DOHH2 (cell line): ENCODE measurements around the gene CTNNBIP1.

Experiments
- H3F3A ChIP-seq: fragments of 200-600 bp; sonication (generic), shearing (Covaris generic); 2 replicates; pipeline ENCODE4 v1.6.0; 2016; ENCODE audit warnings: antibody characterized with exemption, mild to moderate bottlenecking; ENCODE audit not compliant: control insufficient read depth, insufficient read depth
- H3K27ac ChIP-seq: fragments of 200-600 bp; sonication (generic); 2 replicates; pipeline ENCODE4 v1.5.1; 2014; ENCODE audit warnings: low read depth, mild to moderate bottlenecking, low read length, moderate library complexity
- H3K27me3 ChIP-seq: fragments of 200-600 bp; sonication (generic); 2 replicates; pipeline ENCODE4 v1.6.1; 2014; ENCODE audit warnings: mild to moderate bottlenecking, low read length, mixed read lengths; ENCODE audit not compliant: control insufficient read depth
- H3K36me3 ChIP-seq: fragments of 200-600 bp; sonication (generic); 2 replicates; pipeline ENCODE4 v1.6.1; 2014; ENCODE audit warnings: mild to moderate bottlenecking, low read length, moderate library complexity, mixed read lengths; ENCODE audit not compliant: control insufficient read depth
- H3K4me1 ChIP-seq: fragments of 200-600 bp; sonication (generic); 2 replicates; pipeline ENCODE4 v1.6.1; 2014; ENCODE audit warnings: mild to moderate bottlenecking, low read length, mixed read lengths; ENCODE audit not compliant: control insufficient read depth
- H3K4me2 ChIP-seq: fragments of 200-600 bp; sonication (generic); 2 replicates; pipeline ENCODE4 v1.6.0; 2014; ENCODE audit warnings: mild to moderate bottlenecking, low read length, moderate library complexity
- H3K4me3 ChIP-seq: fragments of 200-600 bp; sonication (generic); 2 replicates; pipeline ENCODE4 v1.5.1; 2014; ENCODE audit warnings: mild to moderate bottlenecking, low read length, mixed read lengths
- H3K79me2 ChIP-seq: fragments of 200-600 bp; sonication (generic); 2 replicates; pipeline ENCODE4 v1.6.1; 2014; ENCODE audit warnings: mild to moderate bottlenecking, low read length, mixed read lengths; ENCODE audit not compliant: control insufficient read depth
- H3K9me2 ChIP-seq: fragments of 200-600 bp; sonication (generic); replicated peaks from 2 replicates; pipeline ENCODE4 v1.6.1; 2014; ENCODE audit warnings: mild to moderate bottlenecking, low read length, mixed read lengths; ENCODE audit not compliant: control insufficient read depth
- H3K9me3 ChIP-seq: fragments of 200-600 bp; sonication (generic); 2 replicates; pipeline ENCODE4 v1.6.1; 2014; ENCODE audit warnings: antibody characterized with exemption, low read length, mixed read lengths; ENCODE audit not compliant: control insufficient read depth, insufficient read depth
- H4K20me1 ChIP-seq: fragments of 200-600 bp; sonication (generic); 2 replicates; pipeline ENCODE4 v1.6.0; 2014; ENCODE audit warnings: low read depth, mild to moderate bottlenecking, antibody characterized with exemption, low read length, moderate library complexity; ENCODE audit not compliant: control insufficient read depth, insufficient read depth
- EZH2phosphoT487 ChIP-seq: fragments of 200-600 bp; sonication (generic); IDR thresholded peaks from 2 replicates; pipeline ENCODE4 v1.6.1; 2017; ENCODE audit warnings: borderline replicate concordance, mild to moderate bottlenecking, antibody characterized with exemption, low read length, moderate library complexity, mixed read lengths
- TF ChIP-seq, protein P1 (sequence below): fragments of 200-600 bp; sonication (generic); IDR thresholded peaks from one replicate; pipeline ENCODE4 v1.5.1; 2014; ENCODE audit warnings: antibody characterized with exemption, mild to moderate bottlenecking, low read depth, low read length; ENCODE audit not compliant: poor library complexity, severe bottlenecking

CTNNBIP1 gene

DNA sequence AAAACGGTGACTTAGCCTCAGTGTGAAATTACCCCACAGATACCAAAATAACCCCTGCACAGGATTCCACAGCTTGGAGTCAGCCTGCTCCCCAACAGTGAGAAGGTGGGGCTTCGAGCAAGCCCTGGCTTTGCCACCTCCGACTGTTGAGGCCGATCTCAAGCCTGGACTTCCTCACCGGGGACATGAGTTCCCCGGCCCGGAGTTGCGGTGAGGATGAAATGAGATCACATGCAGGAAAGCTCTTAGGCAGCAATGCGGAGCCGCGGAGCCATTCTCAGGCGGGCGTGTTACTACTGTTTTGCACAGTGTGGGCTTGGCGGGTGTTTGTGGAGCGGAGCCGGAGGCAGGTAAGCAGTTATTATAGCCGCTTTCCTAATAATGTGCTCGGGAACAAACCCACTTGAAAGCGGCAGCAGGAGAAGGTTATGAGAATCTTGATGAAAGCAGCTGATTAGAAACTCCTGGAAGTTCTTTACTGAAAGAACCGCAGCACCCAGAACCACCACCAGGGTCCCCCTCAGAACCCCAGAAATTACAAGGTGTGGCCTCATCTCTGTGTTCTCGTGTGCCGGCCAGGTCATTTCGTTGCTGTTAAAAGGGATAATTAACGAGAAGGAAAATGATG, 82.4 kb downstream of the CTNNBIP1 start:
- H3K36me3 ChIP-seq: peaks cover 8% of the 10 kb centered on the region
- H3K9me3 ChIP-seq: no peaks in the 10 kb centered on the region
- no peaks in the 10 kb centered on the region for H3K27me3 ChIP-seq
- H3K79me2 ChIP-seq: peaks cover 8% of the 10 kb centered on the region
- H3K9me2 ChIP-seq: no peaks in the 10 kb centered on the region
- peak overlapping the region; percentile 32 for H3K4me3 ChIP-seq
- TF ChIP-seq, protein P1, sequence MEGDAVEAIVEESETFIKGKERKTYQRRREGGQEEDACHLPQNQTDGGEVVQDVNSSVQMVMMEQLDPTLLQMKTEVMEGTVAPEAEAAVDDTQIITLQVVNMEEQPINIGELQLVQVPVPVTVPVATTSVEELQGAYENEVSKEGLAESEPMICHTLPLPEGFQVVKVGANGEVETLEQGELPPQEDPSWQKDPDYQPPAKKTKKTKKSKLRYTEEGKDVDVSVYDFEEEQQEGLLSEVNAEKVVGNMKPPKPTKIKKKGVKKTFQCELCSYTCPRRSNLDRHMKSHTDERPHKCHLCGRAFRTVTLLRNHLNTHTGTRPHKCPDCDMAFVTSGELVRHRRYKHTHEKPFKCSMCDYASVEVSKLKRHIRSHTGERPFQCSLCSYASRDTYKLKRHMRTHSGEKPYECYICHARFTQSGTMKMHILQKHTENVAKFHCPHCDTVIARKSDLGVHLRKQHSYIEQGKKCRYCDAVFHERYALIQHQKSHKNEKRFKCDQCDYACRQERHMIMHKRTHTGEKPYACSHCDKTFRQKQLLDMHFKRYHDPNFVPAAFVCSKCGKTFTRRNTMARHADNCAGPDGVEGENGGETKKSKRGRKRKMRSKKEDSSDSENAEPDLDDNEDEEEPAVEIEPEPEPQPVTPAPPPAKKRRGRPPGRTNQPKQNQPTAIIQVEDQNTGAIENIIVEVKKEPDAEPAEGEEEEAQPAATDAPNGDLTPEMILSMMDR: peak; percentile 34
- no peak for TF ChIP-seq EZH2phosphoT487
- no peak overlapping the region for H3K27ac ChIP-seq
- no peaks in the 10 kb centered on the region for H4K20me1 ChIP-seq
- peak overlapping the region; percentile 50 for H3K4me2 ChIP-seq
- H3F3A ChIP-seq: peaks cover 24% of the 10 kb centered on the region
- peaks cover 39% of the 10 kb centered on the region for H3K4me1 ChIP-seq

DNA sequence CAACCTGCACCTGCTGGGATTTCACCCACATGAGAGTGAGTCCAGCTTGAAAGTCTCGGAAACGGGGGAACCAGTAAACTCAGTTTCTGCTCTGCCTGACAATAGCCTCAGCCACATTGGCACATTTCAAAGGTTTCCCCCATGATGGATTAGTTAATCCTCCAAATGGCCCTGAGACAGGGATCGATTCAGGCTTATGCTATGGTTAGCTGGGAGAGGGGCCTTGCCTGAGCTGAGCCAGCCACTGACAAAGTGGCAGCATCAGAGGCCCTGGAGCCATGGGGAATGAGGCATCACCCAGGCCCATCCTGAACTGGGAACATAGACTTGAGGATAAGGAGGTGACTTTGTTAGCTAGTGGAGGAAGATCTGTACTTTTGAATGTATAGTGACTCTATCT, 83.5 kb downstream of the CTNNBIP1 start:
- H3K9me2 ChIP-seq: no peaks in the 10 kb centered on the region
- H3K79me2 ChIP-seq: peaks cover 19% of the 10 kb centered on the region
- no peaks in the 10 kb centered on the region for H3K27me3 ChIP-seq
- no peak overlapping the region for H3K27ac ChIP-seq
- H3K4me1 ChIP-seq: peaks cover 44% of the 10 kb centered on the region
- H3K4me2 ChIP-seq: no peak overlapping the region
- H3K4me3 ChIP-seq: no peak overlapping the region
- no peaks in the 10 kb centered on the region for H4K20me1 ChIP-seq
- H3F3A ChIP-seq: peaks cover 24% of the 10 kb centered on the region
- H3K9me3 ChIP-seq: no peaks in the 10 kb centered on the region
- TF ChIP-seq EZH2phosphoT487: no peak
- TF ChIP-seq, protein P1: no peak
- H3K36me3 ChIP-seq: peaks cover 18% of the 10 kb centered on the region

DNA sequence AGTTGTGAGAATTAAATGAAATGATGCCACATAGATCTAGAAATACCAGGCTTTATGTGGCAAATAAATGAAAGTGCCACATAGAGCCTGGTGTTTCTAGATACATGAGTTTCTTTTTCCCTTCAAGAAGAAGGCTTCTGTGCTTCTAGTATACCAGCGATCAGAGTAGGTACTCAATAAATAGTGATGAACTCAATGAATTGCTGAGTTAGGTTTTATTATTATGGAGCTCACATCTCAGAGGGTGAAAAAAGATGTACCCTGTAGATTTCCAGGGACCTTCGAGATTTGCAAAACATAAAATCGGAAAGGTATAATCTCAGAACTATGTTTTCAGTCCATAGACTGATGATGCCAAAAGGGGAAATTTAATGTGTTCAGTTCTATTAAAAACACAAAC, 84.0 kb downstream of the CTNNBIP1 start:
- peaks cover 49% of the 10 kb centered on the region for H3K4me1 ChIP-seq
- H3K36me3 ChIP-seq: peaks cover 18% of the 10 kb centered on the region
- H3K9me3 ChIP-seq: no peaks in the 10 kb centered on the region
- H4K20me1 ChIP-seq: no peaks in the 10 kb centered on the region
- no peaks in the 10 kb centered on the region for H3K9me2 ChIP-seq
- TF ChIP-seq, protein P1: no peak
- no peak for TF ChIP-seq EZH2phosphoT487
- H3K27ac ChIP-seq: no peak overlapping the region
- H3K4me2 ChIP-seq: 0 out of 2 replicates have a peak overlapping the region, but pooled peaks have one; percentile 68
- H3K4me3 ChIP-seq: no peak overlapping the region
- no peaks in the 10 kb centered on the region for H3K27me3 ChIP-seq
- peaks cover 24% of the 10 kb centered on the region for H3F3A ChIP-seq
- peaks cover 24% of the 10 kb centered on the region for H3K79me2 ChIP-seq
